ENCODE data around the gene PPM1F.

Gene PPM1F

DNA sequence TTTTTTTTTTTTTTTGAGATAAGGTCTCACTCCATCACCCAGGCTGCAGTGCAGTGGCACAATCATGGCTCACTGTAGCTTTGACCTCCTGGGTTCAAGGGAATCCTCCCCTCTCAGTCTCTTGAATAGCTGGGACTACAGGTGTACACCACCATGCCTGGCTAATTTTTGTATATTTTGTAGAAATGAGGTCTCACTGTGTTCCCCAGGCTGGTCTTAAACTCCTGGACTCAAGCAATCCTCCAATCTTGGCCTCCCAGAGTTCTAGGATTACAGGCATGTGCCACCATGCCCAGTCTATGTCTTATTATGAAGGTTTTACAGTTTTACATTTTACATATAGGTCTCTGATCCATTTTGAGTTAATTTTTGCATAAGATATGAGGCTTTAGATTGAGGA lies 64.8 kb downstream of the PPM1F start:
- TF ChIP-seq, protein P1, sequence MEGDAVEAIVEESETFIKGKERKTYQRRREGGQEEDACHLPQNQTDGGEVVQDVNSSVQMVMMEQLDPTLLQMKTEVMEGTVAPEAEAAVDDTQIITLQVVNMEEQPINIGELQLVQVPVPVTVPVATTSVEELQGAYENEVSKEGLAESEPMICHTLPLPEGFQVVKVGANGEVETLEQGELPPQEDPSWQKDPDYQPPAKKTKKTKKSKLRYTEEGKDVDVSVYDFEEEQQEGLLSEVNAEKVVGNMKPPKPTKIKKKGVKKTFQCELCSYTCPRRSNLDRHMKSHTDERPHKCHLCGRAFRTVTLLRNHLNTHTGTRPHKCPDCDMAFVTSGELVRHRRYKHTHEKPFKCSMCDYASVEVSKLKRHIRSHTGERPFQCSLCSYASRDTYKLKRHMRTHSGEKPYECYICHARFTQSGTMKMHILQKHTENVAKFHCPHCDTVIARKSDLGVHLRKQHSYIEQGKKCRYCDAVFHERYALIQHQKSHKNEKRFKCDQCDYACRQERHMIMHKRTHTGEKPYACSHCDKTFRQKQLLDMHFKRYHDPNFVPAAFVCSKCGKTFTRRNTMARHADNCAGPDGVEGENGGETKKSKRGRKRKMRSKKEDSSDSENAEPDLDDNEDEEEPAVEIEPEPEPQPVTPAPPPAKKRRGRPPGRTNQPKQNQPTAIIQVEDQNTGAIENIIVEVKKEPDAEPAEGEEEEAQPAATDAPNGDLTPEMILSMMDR (IDR thresholded peaks at IDR 0.05): no peak

DNA sequence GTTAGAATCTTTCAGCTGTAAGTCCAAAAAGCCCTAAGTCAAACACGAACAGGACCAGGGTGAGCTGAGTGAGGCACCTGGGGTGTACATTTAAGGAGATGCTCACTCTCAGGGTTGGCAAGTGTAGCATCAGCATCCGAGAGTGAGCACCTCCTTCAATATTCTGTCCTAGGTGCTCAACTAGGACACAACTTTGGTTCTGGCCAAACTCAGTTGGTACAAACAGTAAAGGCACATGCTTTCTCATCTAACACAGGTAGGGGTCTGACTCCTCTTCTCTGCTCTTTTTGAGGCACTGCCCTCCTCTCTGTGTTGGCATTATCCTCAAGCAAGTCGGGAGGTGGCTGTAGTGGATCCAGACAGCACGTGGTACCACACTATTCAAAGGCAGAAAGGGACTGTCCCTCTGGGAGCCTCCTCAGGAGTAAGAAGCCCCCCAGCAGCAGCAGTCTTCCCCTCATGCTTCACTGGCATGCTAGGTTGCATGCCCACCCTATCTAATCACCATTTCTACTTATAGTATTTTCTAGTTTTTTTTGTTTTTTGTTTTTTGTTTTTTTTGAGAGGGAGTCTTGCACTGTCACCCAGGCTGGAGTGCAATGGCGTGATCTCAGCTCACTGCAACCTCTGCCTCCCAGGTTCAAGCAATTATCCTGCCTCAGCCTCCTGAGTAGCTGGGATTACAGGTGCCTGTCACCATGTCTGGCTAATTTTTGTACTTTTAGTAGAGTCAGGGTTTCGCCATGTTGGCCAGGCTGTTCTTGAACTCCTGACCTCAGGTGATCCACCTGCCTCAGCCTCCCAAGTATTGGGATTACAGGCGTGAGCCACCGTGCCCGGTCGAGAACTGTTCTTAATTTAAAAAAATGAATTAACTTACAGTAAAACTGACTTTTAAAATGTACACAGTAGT lies 70.6 kb downstream of the PPM1F start:
- TF ChIP-seq, protein P1 (IDR thresholded peaks at IDR 0.05): no peak

DNA sequence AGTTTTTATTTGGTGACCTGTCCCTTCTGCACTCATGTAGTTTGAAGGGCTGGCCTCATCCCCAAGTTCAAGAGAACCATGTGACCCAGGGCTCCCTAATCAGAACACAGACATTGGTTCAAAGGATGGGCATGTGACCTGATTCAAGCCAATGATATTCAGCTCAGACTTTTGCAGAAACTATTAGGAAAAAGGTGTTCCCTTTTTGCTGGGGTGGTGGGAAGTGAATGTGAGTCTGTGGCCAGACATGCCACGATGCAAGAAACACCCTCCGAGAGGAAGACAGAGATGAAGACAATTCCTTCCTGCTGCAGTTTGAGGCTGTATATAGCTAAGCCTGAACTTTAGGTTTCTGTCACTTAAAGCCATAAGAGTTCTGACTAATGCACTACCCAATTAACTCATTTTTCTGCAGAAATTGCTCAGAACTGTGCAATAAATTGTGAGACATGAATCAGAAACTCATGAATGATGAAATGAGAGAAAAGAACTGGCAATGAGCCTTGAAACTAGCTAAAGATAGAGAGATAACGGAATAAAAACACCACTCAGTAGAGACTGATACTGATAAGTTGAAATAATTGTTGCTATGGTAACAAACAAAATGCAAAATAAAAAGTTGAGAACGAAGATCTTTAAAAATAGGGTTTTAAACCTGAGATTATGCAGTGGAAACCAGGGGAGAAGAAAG lies 76.0 kb downstream of the PPM1F start:
- TF ChIP-seq, protein P1 (IDR thresholded peaks at IDR 0.05): no peak

- TF ChIP-seq, protein P1 (IDR thresholded peaks at IDR 0.05): no peak
Measured at GRCh38 chr22:21873619-21874018, 79.0 kb downstream of the PPM1F start.

Measured in LNCAP (cell line).